HepG2 (cell line): ENCODE data around the gene RPL36. TPM values are rescaled to one million over a fixed set of nuclear protein-coding genes. Genes with fewer than 3 reads are reported as not detected.

ENCODE experiments used
- HDAC1 ChIP-seq: sonication (generic); formaldehyde crosslinking; IDR thresholded peaks from 2 replicates; pipeline ENCODE4 v1.5.1; 2020; ENCODE audit warnings: mild to moderate bottlenecking, missing genetic modification reagents
- HNRNPL ChIP-seq: fragments of 200-400 bp; formaldehyde crosslinking; IDR thresholded peaks from 2 replicates; pipeline ENCODE4 v1.6.1; 2017; ENCODE audit warnings: mild to moderate bottlenecking, low read depth, low read length
- HOXA9 ChIP-seq: sonication (generic); formaldehyde crosslinking; IDR thresholded peaks from 2 replicates; pipeline ENCODE4 v1.8.1; 2022; ENCODE audit warnings: missing genetic modification reagents, mild to moderate bottlenecking, moderate library complexity, borderline replicate concordance
- ISL2 ChIP-seq: sonication (generic); formaldehyde crosslinking; IDR thresholded peaks from 2 replicates; pipeline ENCODE4 v1.5.0; 2020; ENCODE audit warnings: missing genetic modification reagents
- KDM5A ChIP-seq: fragments of 200-600 bp; sonication (generic); IDR thresholded peaks from 2 replicates; pipeline ENCODE4 v1.7.0; 2018; ENCODE audit warnings: antibody characterized with exemption, mild to moderate bottlenecking, low read length, borderline replicate concordance
- RBM39 ChIP-seq: fragments of 200-400 bp; formaldehyde crosslinking; IDR thresholded peaks from one replicate; pipeline ENCODE4 v1.6.1; 2018; ENCODE audit warnings: antibody characterized with exemption, mild to moderate bottlenecking, low read depth, low read length; ENCODE audit not compliant: poor library complexity, severe bottlenecking
- SIN3A ChIP-seq: IDR thresholded peaks from 2 replicates; pipeline ENCODE4 v1.6.1; 2011; ENCODE audit warnings: low read depth, mild to moderate bottlenecking, control low read depth, low read length, borderline replicate concordance
- SRY ChIP-seq: sonication (generic); formaldehyde crosslinking; IDR thresholded peaks from 2 replicates; pipeline ENCODE4 v1.8.0; 2022; ENCODE audit warnings: mild to moderate bottlenecking, missing genetic modification reagents
- TAF15 ChIP-seq: fragments of 200-400 bp; formaldehyde crosslinking; IDR thresholded peaks from one replicate; pipeline ENCODE4 v1.6.1; 2018; ENCODE audit warnings: mild to moderate bottlenecking, low read depth, low read length; ENCODE audit not compliant: poor library complexity, severe bottlenecking
- TGIF2 ChIP-seq: IDR thresholded peaks from 2 replicates; pipeline ENCODE4 v1.6.1; 2016; ENCODE audit warnings: control low read depth, missing compliant biosample characterization
- ZFP37 ChIP-seq: sonication (generic); formaldehyde crosslinking; IDR thresholded peaks from 2 replicates; pipeline ENCODE4 v1.4.0; 2020; ENCODE audit warnings: missing genetic modification reagents, borderline replicate concordance
- ZFY ChIP-seq: sonication (generic); formaldehyde crosslinking; IDR thresholded peaks from 2 replicates; pipeline ENCODE4 v1.4.0; 2020; ENCODE audit warnings: missing genetic modification reagents
- ZNF225 ChIP-seq: sonication (generic); formaldehyde crosslinking; IDR thresholded peaks from 2 replicates; pipeline ENCODE4 v1.4.0; 2020; ENCODE audit warnings: mild to moderate bottlenecking, missing genetic modification reagents
- ZNF280B ChIP-seq: sonication (generic); formaldehyde crosslinking; IDR thresholded peaks from 2 replicates; pipeline ENCODE4 v1.5.0; 2020; ENCODE audit warnings: missing genetic modification reagents, mild to moderate bottlenecking, borderline replicate concordance
- ZNF577 ChIP-seq: sonication (generic); formaldehyde crosslinking; IDR thresholded peaks from 2 replicates; pipeline ENCODE4 v1.4.0; 2020; ENCODE audit warnings: mild to moderate bottlenecking, low read depth, missing genetic modification reagents, borderline replicate concordance
- ZNF609 ChIP-seq: sonication (generic); formaldehyde crosslinking; IDR thresholded peaks from 2 replicates; pipeline ENCODE4 v1.4.0; 2020; ENCODE audit warnings: mild to moderate bottlenecking, missing genetic modification reagents, borderline replicate concordance
- polyA plus RNA-seq, 8 experiments: library from polyadenylated mRNA; depleted of rRNA in 3 of 8; stranded (reverse) in 7 of 8; unstranded in 1 of 8; fragments of >200 nt; fragmentation: Illumina TruSeq in 4 of 8; extraction: Trizol in 4 of 8; gene quantifications; 2 replicates each; pipeline versions ENCODE4 v1.2.1 to v1.2.3, GENCODE V29; 2011 to 2016; ENCODE audit warnings: low read depth in 4 of 8, missing spikeins in 1 of 8, mixed read lengths in 1 of 8; ENCODE audit not compliant: insufficient read depth in 1 of 8
- total RNA-seq, 5 experiments: library from RNA; depleted of rRNA; stranded (reverse); fragments of >200 nt; fragmentation: Illumina TruSeq; extraction: Trizol; gene quantifications; 2 replicates each; pipeline ENCODE4 v1.2.3, GENCODE V29; 2016; ENCODE audit warnings: low read depth in 1 of 5
- TF ChIP-seq, protein P1 (sequence below): sonication (generic); formaldehyde crosslinking; IDR thresholded peaks from 2 replicates; pipeline ENCODE4 v1.5.0; 2020; ENCODE audit warnings: missing genetic modification reagents
- TF ChIP-seq, protein P2 (sequence below): sonication (generic); formaldehyde crosslinking; conservative IDR thresholded peaks from 2 replicates; pipeline ENCODE4 v1.8.0; 2022; ENCODE audit warnings: mild to moderate bottlenecking, moderate library complexity, missing genetic modification reagents

RPL36 gene
- total and polyA plus RNA-seq, 2 of the 13 experiments (the other 11 are each of a cell fraction or from before 2014, with no cell fraction given), result 706 to 740 TPM

DNA sequence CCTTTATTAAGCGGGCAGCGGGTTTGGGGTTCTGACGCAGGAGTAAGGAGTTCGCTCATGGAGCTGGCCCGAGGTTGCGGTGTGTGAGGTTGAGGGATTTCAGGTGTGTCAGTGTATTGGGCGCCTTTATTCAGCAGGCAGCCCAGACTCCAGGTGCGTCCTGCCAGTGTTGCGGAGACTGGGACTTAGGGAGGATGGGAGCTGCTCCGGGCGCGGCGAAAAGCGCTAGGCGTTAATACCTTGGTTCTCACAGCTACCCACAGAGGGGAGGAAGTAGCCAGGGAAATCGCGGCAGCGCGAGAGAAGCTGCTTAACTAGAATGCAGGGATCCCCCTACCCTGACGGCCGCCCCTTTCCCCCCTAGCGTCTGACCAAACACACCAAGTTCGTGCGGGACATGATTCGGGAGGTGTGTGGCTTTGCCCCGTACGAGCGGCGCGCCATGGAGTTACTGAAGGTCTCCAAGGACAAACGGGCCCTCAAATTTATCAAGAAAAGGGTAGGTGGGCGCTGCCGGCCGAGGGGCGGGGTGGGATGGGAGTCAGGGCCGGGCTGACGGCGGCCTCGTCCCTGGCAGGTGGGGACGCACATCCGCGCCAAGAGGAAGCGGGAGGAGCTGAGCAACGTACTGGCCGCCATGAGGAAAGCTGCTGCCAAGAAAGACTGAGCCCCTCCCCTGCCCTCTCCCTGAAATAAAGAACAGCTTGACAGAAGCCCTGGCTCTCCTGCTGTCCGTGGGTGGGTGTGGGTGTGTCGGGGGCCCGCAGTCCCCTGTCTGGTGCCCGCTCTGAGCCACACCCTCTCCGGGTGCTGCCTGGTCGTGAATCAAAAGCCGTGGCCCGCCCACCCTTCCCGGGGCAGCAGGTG lies 1.1 kb downstream of the RPL36 start (continued):
- TF ChIP-seq ZFP37 (0 out of 2 replicates have a peak, but pooled peaks have one; percentile 32), ZNF225 (CRISPR knock-in tag) (peak; percentile 64; the same call in 1 of the 2 replicates), ZNF609 (CRISPR knock-in tag) (no peak), SRY (CRISPR knock-in tag) (peak; percentile 52; the same call in 1 of the 2 replicates), TAF15 (peak; percentile 8), ZFY (CRISPR knock-in tag) (0 out of 2 replicates have a peak, but pooled peaks have one; percentile 2), ZNF577 (CRISPR knock-in tag) (no peak), TGIF2 (CRISPR knock-in tag) (0 out of 2 replicates have a peak, but pooled peaks have one; percentile 10), HOXA9 (CRISPR knock-in tag) (0 out of 2 replicates have a peak, but pooled peaks have one; percentile 22), ISL2 (CRISPR knock-in tag) (0 out of 2 replicates have a peak, but pooled peaks have one; percentile 17), SIN3A (peak; percentile 52; the same call in 1 of the 2 replicates), HNRNPL (0 out of 2 replicates have a peak, but pooled peaks have one; percentile 9), KDM5A (0 out of 2 replicates have a peak, but pooled peaks have one; percentile 26), RBM39 (peak; percentile 45), ZNF280B (CRISPR knock-in tag) (no peak), HDAC1 (CRISPR knock-in tag) (peak; percentile 34)
- TF ChIP-seq, protein P1, sequence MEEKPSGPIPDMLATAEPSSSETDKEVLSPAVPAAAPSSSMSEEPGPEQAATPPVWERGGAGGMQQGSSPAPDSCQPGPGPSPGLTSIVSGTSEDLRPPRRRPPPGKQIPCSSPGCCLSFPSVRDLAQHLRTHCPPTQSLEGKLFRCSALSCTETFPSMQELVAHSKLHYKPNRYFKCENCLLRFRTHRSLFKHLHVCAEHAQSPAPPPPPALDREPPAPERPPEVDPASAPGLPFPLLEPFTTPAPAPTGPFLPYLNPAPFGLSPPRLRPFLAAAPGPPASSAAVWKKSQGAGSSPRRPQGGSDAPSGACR (CRISPR knock-in tag), result no peak
- TF ChIP-seq, protein P2, sequence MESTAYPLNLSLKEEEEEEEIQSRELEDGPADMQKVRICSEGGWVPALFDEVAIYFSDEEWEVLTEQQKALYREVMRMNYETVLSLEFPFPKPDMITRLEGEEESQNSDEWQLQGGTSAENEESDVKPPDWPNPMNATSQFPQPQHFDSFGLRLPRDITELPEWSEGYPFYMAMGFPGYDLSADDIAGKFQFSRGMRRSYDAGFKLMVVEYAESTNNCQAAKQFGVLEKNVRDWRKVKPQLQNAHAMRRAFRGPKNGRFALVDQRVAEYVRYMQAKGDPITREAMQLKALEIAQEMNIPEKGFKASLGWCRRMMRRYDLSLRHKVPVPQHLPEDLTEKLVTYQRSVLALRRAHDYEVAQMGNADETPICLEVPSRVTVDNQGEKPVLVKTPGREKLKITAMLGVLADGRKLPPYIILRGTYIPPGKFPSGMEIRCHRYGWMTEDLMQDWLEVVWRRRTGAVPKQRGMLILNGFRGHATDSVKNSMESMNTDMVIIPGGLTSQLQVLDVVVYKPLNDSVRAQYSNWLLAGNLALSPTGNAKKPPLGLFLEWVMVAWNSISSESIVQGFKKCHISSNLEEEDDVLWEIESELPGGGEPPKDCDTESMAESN (CRISPR knock-in tag), result 0 out of 2 replicates have a peak, but pooled peaks have one; percentile 11
